Stimulated activated CD8-positive, alpha-beta memory T cell treated with anti-CD3 and anti-CD28 coated beads, Interleukin-4, amount 100 ng/mL, for 48 hours (primary cell): ENCODE data around the gene PRSS16.
A peak's percentile ranks its signal among the peaks of the same experiment; 100 is the strongest.

Experiments
- DNase-seq: peaks from one replicate; pipeline ENCODE4 v3.0.0-alpha.2; 2020

Gene PRSS16

DNA sequence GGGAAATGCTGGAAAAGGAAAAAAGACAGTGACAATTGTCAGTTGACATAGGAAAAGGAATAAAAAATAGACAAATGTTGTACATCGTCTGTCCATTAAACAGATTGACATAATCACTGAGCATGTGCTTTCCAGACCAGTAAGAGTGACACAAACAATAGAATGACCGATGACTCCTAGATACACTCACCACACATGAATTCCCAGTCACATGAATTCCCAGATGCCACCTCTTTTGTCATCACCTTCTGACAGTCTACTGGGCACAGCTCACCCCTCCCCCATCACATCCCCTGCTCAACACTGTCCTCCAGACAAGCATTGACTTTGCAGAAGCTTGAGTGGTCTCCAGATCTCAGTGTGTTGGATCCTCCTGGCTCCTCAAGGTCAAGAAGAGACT lies 38.6 kb downstream of the PRSS16 start:
- no peak for DNase-seq

DNA sequence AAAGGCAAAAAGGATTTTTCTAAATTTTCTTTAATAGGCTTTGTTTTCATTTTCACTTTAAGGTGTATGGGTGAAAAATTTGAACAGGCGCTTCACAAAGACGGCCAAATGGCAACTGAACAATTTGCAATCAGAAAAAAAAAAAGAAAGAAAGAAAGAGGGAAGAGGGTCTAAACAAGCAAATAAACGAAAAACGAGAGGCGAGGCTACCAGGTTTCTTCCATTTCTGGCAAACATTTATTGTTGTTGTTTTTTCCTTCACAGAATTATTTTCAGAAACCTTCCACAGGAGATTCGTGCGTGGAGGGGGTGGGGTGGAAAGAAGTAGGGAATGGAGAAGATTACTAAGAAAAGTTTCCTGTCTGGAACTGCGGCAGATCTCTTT lies 40.2 kb downstream of the PRSS16 start:
- DNase-seq: no peak

DNA sequence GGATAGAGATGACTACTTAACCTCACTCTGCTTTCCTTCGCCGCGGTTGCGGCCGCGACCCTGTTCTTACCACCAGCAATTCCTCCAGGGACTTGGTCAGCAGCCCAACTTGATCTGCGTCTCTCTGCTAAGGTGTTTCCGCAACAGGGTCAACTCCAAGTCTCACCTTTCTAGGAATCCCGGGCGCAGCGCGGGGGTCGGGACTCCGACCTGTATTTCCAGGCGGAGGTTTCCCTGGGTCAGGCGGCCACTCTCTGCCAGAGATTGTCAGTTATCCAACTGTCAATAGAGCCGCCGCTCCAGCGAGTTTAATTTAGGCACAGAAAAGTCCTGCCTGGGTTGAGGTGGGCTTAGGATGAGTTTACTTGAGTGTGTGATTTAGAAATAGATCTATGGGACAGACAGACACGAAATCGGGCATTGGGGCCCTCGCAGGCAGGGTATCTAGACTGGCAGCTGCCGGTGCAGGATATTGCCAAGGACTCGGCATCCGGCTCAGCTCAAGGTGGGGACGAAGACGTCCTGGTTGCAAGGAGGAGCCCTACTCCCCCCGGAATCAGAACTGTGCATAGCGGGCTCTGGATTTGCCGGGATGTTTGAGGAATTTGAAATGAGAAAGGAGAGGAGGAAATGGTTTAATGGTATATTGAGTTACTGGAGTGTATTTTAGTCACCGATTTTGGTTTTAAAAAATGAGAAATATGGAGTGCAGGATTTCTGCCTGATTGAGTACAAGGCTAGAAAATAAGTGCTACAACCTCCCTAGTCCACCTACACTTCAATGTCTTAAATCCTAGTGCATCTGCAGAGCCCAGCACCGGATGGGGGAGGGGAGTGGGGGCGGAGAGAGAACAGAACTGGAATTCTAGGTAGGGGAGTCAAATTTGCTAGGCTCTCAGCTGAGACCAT lies 40.9 kb downstream of the PRSS16 start:
- DNase-seq: no peak

DNA sequence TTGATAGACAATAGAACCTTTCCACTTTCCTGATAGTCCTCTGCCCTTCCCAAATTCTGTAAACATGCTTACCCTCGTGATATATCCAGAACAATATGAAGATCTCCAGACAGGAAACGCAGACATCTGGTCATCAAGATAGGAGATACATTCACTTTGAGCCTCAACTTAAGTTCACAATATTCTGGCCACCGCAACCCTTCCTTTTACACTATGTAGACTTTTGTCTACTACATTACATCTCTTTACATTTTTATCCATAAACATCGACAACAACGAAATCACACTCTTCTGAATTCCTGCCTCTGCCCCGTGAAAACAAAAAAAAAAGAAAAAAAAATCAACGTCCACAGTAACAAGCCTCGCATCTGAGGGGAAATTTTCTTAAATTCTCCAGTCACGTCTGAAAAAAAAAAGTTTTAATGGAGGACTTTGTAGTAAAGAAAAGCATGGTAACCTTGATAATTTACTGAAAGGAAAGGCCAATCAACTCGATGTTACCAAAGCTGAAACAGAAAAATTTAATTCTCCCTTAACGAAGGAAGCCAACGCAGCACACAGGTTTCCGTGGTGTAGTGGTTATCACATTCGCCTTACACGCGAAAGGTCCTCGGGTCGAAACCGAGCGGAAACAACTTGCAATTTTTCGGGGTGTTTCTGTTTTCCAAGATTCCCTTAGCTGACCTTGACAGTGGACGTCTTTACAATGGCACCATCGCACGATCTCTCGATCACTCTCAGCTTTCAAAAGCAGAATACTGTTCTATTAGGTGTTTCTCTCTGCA lies 42.8 kb downstream of the PRSS16 start:
- no peak for DNase-seq

DNA sequence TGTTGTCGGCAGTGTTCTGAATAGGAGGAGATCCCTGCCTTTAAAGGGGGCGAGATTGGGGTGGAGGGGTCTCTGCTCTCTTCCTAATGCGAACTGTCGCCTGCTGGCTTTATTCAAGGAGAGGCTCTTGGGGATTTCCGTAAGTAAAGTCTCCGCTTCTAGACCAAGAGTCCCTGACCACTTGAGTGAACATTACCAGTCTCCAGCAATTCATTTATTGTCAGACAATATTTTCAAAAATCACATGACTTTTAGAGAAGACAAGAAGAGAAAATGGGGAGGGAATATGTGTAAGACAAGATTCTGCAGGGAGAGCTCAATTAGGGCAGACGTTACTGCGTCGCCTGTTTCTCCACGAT lies 43.3 kb downstream of the PRSS16 start:
- DNase-seq: no peak

DNA sequence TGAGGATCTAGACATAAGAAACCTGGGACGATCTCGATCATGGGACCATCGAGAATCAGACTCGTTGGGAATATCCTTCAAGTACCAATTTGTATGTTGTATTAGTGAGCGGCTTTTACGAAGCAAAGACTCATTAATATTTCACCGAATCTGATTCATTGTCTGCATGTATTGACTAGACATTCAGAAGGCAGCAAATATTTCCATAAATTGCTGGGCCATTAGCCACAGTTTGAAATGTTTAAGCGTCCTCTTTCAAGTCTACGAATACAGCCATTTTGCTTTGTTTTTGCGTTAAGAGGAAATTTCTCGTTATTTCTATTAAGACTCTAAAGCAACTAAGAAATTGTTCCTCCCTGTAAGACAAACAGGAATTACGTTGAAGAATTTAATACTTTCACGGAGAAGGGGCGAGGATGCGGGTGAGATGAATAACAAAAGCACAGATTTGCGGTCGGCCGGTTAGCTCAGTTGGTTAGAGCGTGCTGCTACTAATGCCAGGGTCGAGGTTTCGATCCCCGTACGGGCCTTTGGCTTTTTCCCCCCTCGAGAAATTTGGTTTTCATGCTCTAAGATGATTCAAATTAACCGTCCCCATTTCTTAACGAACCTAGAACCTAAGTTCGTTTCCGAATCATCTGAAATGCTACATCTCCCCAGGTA lies 46.1 kb downstream of the PRSS16 start:
- DNase-seq: no peak

DNA sequence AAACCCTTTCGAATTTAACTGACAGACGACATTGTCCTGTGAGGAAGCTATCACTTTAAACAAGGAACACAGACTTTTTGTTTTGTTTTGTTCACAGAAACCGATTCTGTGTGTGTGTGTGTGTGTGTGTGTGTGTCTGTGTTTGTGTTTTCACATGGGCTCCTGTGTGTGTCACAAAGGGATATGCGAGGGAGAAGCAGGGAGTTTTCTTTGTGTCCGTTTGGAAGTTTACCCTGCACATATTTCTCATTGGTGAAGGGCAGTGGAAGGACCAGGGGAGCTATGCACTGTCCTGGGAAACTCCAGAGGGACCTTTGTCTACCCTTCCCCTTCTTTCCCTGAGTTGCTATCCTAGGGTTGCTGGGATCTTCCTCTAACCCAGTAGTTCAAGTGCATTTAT lies 46.9 kb downstream of the PRSS16 start:
- no peak for DNase-seq

DNA sequence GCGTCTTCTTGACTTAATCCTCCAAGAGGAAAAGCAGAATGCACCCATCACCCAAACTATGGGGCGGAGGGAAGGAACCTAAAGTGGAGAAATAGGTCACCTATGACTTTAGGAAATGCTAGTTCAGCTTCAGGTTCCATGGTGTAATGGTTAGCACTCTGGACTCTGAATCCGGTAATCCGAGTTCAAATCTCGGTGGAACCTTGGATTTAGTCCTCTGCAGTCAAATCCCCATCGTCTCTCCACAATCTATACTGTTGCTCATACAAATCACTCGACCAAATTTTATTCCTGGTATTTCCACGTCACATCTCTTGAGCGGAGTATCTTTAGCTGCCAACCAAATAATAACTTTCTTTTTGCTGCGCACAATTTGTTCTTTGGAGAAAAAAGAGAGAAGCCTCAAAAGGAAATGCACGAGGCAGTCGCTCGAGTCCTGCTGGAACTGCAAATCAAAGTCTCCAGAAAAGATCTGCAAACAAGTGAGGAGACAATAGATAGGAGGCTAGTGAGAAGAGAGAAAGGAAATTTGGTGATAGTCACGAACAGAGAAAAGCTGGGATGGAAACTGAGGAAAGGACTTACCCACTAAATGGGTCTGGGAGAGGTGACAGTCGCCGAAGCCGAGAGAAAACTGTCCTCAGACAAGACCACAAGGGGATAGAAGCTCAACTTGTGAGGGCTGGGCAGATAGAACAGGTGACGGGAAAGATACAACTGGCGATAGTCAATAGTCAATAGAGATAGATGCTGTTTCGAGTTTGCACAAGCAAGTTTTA lies 48.0 kb downstream of the PRSS16 start:
- no peak for DNase-seq

DNA sequence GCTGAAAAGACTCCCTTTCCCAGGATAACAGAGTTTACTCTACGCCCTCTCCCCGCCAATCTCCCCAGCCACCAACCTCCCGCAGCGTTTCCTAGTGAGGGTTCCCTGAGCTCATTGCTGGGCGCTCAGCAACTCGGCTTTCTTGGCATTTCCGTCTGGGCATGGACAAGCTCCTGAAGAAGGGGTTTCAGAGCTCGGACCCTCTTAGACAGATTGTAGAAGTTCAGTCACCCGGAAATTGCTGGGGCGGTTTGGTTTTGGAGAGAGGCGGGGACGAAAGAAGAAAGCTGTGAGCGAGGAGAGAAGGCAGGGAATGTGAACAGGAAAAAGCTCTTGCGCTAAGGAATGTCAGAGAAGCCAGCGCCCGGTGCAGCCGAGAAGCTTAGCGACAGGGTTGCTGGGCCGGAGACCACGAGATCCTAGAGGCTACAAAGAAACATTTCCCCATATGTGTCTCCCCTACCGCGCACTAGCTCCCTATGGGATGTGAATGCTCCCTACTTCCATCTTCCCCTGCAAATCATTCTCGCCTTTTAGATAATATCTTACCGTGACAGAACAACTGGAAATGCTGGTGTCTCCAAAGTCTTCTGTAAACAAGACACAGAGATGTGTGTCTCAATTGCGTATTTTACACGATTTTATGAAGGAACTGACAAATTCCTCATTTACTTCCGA lies 48.7 kb downstream of the PRSS16 start:
- DNase-seq: no peak

DNA sequence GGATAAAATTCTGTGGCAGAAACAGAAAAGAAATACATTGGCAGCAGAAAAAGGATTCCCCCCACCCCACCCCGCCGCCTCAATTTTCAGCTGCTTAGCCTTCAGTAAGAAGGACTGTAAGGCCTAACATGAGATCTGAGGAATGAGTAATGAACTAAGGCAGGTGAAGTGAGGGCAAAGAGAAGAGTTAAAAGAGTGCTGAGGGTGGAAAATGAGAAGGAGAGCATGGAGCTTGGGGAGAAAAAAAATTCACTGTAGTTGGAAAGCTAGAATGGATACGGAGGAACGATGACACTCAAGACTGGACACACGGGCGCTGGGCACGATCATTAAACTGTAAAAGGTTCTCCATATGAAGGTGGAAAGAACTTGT lies 50.0 kb downstream of the PRSS16 start:
- DNase-seq: no peak

DNA sequence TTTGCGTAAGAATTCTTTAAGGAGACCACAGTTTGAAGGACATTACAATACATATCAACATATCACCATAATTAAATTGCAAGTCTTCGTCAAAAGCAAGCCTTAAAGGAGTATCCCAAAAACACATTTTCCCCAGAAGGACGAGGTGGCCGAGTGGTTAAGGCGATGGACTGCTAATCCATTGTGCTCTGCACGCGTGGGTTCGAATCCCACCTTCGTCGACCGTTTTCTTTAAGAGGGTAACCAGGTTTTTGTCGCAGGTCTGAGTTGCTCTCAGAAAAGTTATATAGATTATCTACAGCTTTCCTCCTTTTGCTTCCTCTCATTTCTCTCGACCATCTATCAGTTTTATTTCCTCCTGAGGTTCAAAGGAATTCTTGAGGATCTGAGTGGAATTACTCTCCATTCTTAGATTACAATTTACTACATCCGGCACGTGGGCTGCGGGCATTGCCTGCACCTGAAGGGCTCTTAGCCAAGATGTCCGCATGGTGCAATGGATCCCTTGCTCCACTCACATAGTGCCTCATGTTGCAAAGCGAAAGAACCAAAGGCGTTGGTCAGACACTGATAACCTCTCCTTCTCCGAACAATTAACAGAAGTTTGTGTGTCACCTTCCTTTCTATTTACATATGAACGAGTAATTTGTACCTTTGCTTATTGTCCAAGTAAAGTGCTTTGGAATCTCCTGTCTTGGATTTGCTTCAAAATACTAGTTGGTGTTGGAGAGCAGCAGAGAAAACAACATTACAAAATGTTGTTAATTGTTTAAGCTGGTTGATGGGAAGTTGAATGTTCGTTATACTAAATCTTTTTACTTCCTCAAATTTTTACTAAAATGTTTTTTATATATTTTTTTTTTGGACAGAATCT lies 50.6 kb downstream of the PRSS16 start:
- peak; percentile 67 for DNase-seq

DNA sequence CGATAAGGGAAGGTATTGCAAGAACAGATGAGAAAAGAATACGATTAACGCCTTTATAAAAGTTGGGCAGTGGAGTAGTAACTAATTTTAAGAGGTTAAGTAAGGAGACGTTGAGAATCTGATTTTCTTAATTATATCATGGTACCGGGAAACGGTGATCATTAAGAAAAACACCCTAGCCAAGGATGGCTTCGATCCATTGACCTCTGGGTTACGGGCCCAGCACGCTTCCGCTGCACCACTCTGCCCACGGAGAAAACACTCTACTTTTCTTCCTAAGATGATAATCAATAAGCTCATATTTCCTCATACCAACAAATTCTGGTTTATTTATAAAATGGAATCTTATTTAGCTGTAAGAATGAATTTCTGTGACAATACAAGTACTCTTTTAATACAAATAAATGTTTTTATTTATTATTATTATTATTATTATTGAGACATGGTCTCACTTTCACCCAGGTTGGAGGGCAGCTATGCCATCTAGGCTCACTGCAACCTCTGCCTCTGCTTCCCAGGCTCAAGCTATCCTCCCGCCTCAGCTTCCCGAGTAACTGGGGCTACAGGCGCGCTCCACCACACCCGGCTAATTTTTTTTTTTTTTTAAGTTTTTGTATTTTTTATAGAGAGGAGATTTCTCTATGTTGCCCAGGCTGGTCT lies 56.2 kb downstream of the PRSS16 start:
- DNase-seq: no peak
